GM12874 (cell line): Measurements from ENCODE around the gene ARL11.
A peak's percentile ranks its signal among the peaks of the same experiment; 100 is the strongest.

ENCODE experiments used
- CTCF ChIP-seq: IDR thresholded peaks from 2 replicates; pipeline ENCODE4 v1.5.1; 2011; ENCODE audit warnings: low read depth, mild to moderate bottlenecking, control low read depth, low read length, moderate library complexity; ENCODE audit not compliant: insufficient read depth

ARL11 gene

GRCh38 chr13:49594576-49594975 lies 33.7 kb upstream of the ARL11 start:
- no peak for TF ChIP-seq CTCF

GRCh38 chr13:49596221-49596620 lies 32.1 kb upstream of the ARL11 start:
- TF ChIP-seq CTCF, result no peak

- no peak for TF ChIP-seq CTCF
These were observed 31.2 kb upstream of the ARL11 start for GRCh38 chr13:49597043-49597641.

GRCh38 chr13:49602005-49602404 lies 26.3 kb upstream of the ARL11 start:
- TF ChIP-seq CTCF, result no peak

GRCh38 chr13:49604570-49604969 lies 23.7 kb upstream of the ARL11 start:
- no peak for TF ChIP-seq CTCF

GRCh38 chr13:49606747-49607648 lies 21.3 kb upstream of the ARL11 start:
- peak; percentile 63 for TF ChIP-seq CTCF

- no peak for TF ChIP-seq CTCF
These were observed 20.5 kb upstream of the ARL11 start for GRCh38 chr13:49607761-49608160.
